ENCODE data around the gene FAM185A. TPM values are rescaled to one million over a fixed set of nuclear protein-coding genes. Genes with fewer than 3 reads are reported as not detected.
"Not testable (repeated sequence)": the region's sequence is repeated elsewhere in the genome, so short reads cannot be mapped to it uniquely, and the experiment has no call there.

FAM185A gene
- polyA plus RNA-seq, 1 of the 3 experiments (the other 2 are of a cell fraction), result 12.8 TPM

- H3K4me1 ChIP-seq (ENCODE audit: control insufficient read depth in 1 of 2, insufficient read depth in 2 of 2, low read depth in 1 of 2, low read length in 1 of 2); H3K27me3 ChIP-seq (ENCODE audit: insufficient read depth); H3K9ac ChIP-seq; H3K4me3 ChIP-seq (ENCODE audit: low read depth in 2 of 2, low read length in 1 of 2); H4K20me1 ChIP-seq (ENCODE audit: insufficient read depth); H3K27ac ChIP-seq (ENCODE audit: low read depth in 2 of 2, low read length in 1 of 2); DNase-seq; H3K36me3 ChIP-seq (replicated peaks in 1 of 2; ENCODE audit: control insufficient read depth in 1 of 2, insufficient read depth in 2 of 2, low read length in 1 of 2); CTCF ChIA-PET; POLR2A ChIA-PET; H2AFZ ChIP-seq (ENCODE audit: low read depth); H3K79me2 ChIP-seq (ENCODE audit: insufficient read depth); H3K9me3 ChIP-seq; H3K4me2 ChIP-seq; H3K9me2 ChIP-seq; H3F3A ChIP-seq (replicated peaks; ENCODE audit: insufficient read depth): not testable (repeated sequence)
- 85% methylated on average over 8 of the region's 9 CpGs for WGBS (ENCODE audit: low lambda C conversion rate)
These were observed 4.9 kb upstream of the FAM185A start for GRCh38 chr7:102743861-102744260.

- H3K27me3 ChIP-seq (ENCODE audit: insufficient read depth); H3K4me1 ChIP-seq (ENCODE audit: control insufficient read depth in 1 of 2, insufficient read depth in 2 of 2, low read depth in 1 of 2, low read length in 1 of 2); H3K4me3 ChIP-seq (ENCODE audit: low read depth in 2 of 2, low read length in 1 of 2); H3K27ac ChIP-seq (ENCODE audit: low read depth in 2 of 2, low read length in 1 of 2); H3K9ac ChIP-seq; H3F3A ChIP-seq (replicated peaks; ENCODE audit: insufficient read depth); H3K36me3 ChIP-seq (replicated peaks in 1 of 2; ENCODE audit: control insufficient read depth in 1 of 2, insufficient read depth in 2 of 2, low read length in 1 of 2); H3K9me2 ChIP-seq; POLR2A ChIA-PET; DNase-seq; H3K4me2 ChIP-seq; CTCF ChIA-PET; H3K9me3 ChIP-seq; H4K20me1 ChIP-seq (ENCODE audit: insufficient read depth); H2AFZ ChIP-seq (ENCODE audit: low read depth): not testable (repeated sequence)
- WGBS (ENCODE audit: low lambda C conversion rate), result 47% methylated on average over 4 of the region's 4 CpGs
- TF ChIP-seq, protein P1, sequence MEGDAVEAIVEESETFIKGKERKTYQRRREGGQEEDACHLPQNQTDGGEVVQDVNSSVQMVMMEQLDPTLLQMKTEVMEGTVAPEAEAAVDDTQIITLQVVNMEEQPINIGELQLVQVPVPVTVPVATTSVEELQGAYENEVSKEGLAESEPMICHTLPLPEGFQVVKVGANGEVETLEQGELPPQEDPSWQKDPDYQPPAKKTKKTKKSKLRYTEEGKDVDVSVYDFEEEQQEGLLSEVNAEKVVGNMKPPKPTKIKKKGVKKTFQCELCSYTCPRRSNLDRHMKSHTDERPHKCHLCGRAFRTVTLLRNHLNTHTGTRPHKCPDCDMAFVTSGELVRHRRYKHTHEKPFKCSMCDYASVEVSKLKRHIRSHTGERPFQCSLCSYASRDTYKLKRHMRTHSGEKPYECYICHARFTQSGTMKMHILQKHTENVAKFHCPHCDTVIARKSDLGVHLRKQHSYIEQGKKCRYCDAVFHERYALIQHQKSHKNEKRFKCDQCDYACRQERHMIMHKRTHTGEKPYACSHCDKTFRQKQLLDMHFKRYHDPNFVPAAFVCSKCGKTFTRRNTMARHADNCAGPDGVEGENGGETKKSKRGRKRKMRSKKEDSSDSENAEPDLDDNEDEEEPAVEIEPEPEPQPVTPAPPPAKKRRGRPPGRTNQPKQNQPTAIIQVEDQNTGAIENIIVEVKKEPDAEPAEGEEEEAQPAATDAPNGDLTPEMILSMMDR (IDR thresholded peaks at IDR 0.05), result peak; percentile 49
- peak; percentile 37; the same call in 1 of the 2 replicates for TF ChIP-seq RAD21 (IDR thresholded peaks at IDR 0.05; ENCODE audit: low read length)
- H3K79me2 ChIP-seq (ENCODE audit: insufficient read depth), result peaks cover 13% of the 10 kb centered on the region
These were observed 3.1 kb upstream of the FAM185A start for GRCh38 chr7:102745494-102746288.

DNA sequence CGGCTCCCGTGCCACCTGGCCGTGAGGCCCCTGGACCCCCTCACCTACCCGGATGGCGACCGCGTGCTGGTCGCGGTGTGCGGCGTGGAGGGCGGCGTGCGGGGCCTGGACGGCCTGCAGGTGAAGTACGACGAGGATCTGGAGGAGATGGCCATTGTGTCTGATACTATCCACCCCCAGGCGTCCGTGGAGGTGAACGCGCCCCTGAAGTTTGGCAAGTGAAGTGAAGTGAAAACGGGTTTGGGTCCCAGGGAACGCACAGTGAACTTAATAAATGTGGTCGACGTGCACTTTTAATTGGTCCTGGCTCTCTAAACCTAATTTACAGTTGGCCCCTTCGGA lies 617 bp downstream of the FAM185A start:
- H3K27me3 ChIP-seq (ENCODE audit: insufficient read depth); H3K27ac ChIP-seq (ENCODE audit: low read depth in 2 of 2, low read length in 1 of 2); H3K9me3 ChIP-seq; H3F3A ChIP-seq (replicated peaks; ENCODE audit: insufficient read depth); H3K4me1 ChIP-seq (ENCODE audit: control insufficient read depth in 1 of 2, insufficient read depth in 2 of 2, low read depth in 1 of 2, low read length in 1 of 2); DNase-seq; POLR2A ChIA-PET; H3K9me2 ChIP-seq; H3K36me3 ChIP-seq (replicated peaks in 1 of 2; ENCODE audit: control insufficient read depth in 1 of 2, insufficient read depth in 2 of 2, low read length in 1 of 2); H4K20me1 ChIP-seq (ENCODE audit: insufficient read depth): not testable (repeated sequence)
- Histone ChIP-seq H3K4me3 (ENCODE audit: low read depth in 2 of 2, low read length in 1 of 2) (peak overlapping the region; percentile 67 to 78), H3K79me2 (ENCODE audit: insufficient read depth) (peaks cover 17% of the 10 kb centered on the region), H2AFZ (ENCODE audit: low read depth) (peak overlapping the region; percentile 76; the same call in 1 of the 2 replicates), H3K4me2 (peak overlapping the region; percentile 89), H3K9ac (peak overlapping the region; percentile 70; the same call in 1 of the 2 replicates)
- 10% methylated on average over 9 of the region's 26 CpGs for WGBS (ENCODE audit: low lambda C conversion rate)
- CTCF ChIA-PET, result interaction anchor here (1.2 kb wide), 1 partner anchor 312 kb away, joined by 3 read pairs; no protein-coding TSS in a partner anchor

Measured in SK-N-SH (cell line).